Measurements from ENCODE around the gene RPL22L1. TPM values are rescaled to one million over a fixed set of nuclear protein-coding genes. Genes with fewer than 3 reads are reported as not detected.

The RPL22L1 gene
- polyA plus RNA-seq = 10 to 100 TPM; 13.4 to 47.6 (median 39.0) TPM

- peak; percentile 95 to 96 (median 96) for DNase-seq
- H3K27me3 Mint-ChIP-seq (ENCODE audit: low read depth in 3 of 3) = peaks cover 9 to 18% (median 13%) of the 10 kb centered on the region in 3 donors
- peak within 1 kb of the TSS; percentile 90 to 97 (median 94) for H3K4me3 Mint-ChIP-seq
- peaks cover 26 to 40% of the 10 kb centered on the region in 2 donors for H3K4me1 Mint-ChIP-seq
- H3K36me3 Mint-ChIP-seq = peaks cover 12 to 25% (median 19%) of the 10 kb centered on the region in 3 donors
- peak within 1 kb of the TSS; percentile 96 to 98 (median 97) for H3K27ac Mint-ChIP-seq
- H3K9me3 Mint-ChIP-seq = no peaks in the 10 kb centered on the region
Measured at GRCh38 chr3:170869645-170870593, at the start of gene RPL22L1. TSS of gene RPL22L1 (minus strand) at chr3:170870195. CDS start at chr3:170870167, 28 bp downstream.

- H3K4me1 Mint-ChIP-seq = no peaks in the 10 kb centered on the region
- no peak overlapping the region for H3K4me3 Mint-ChIP-seq
- peaks cover 0 to 7% (median 0%) of the 10 kb centered on the region in 3 donors for H3K36me3 Mint-ChIP-seq
- H3K27ac Mint-ChIP-seq = no peak overlapping the region
- peaks cover 1 to 15% (median 1%) of the 10 kb centered on the region in 3 donors for H3K27me3 Mint-ChIP-seq (ENCODE audit: low read depth in 3 of 3)
- no peak for DNase-seq
- peaks cover 2 to 19% (median 14%) of the 10 kb centered on the region in 6 donors for H3K9me3 Mint-ChIP-seq
Measured at GRCh38 chr3:170918715-170919114, 48.7 kb upstream of the RPL22L1 start.

DNA sequence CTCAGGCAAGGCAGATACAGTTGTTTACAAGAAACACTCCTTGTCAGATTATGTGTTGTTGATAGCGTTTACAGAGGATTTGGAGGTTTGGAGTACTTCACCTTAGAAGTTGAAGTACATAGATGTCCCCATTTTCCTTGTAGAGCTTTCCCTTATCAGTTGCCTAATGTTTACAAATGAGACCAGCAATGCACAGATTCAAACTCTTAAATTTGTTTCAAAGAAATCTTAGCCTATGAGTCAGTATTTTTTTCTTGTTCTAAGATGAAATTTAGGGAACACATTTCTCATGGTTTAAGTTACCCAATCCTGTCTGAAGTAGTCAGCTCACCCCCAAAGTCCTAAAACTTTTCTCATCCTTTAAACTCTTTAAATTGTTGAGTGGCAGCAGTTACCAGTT lies 44.7 kb upstream of the RPL22L1 start:
- Mint-ChIP-seq H3K27ac (no peak overlapping the region), H3K36me3 (peaks cover 0 to 7% (median 0%) of the 10 kb centered on the region in 3 donors), H3K4me1 (no peaks in the 10 kb centered on the region), H3K9me3 (peaks cover 0 to 19% (median 10%) of the 10 kb centered on the region in 6 donors), H3K4me3 (no peak overlapping the region), H3K27me3 (ENCODE audit: low read depth in 3 of 3) (peaks cover 1 to 3% (median 1%) of the 10 kb centered on the region in 3 donors)
- DNase-seq = no peak

DNA sequence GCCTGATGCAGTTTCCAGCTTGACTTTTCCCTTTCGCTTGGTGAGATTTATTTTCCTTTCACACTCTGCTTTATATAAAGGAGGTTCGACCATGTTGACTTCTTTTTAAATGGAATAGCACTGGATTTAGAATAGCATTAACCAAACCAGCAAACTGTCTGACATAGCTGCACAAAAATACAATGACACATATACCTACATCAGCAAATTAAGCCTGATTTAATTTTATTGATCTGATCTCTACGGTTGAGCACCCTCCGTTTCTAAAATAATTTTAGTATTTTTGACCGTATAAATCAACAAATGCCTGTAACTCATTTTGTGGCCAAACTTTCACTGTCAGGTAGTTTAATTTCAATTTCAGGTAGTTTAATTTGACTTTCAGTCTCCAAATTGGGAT lies 44.2 kb upstream of the RPL22L1 start:
- Mint-ChIP-seq H3K36me3 (peaks cover 0 to 7% (median 0%) of the 10 kb centered on the region in 3 donors), H3K27ac (no peak overlapping the region), H3K27me3 (ENCODE audit: low read depth in 3 of 3) (peaks cover 0 to 7% (median 1%) of the 10 kb centered on the region in 3 donors), H3K4me3 (no peak overlapping the region), H3K4me1 (peaks cover 4% of the 10 kb centered on the region in 2 donors), H3K9me3 (peaks cover 0 to 24% (median 12%) of the 10 kb centered on the region in 6 donors)
- DNase-seq = no peak

- Mint-ChIP-seq H3K4me1 (peaks cover 22 to 23% of the 10 kb centered on the region in 2 donors), H3K27me3 (ENCODE audit: low read depth in 3 of 3) (peaks cover 5 to 11% (median 7%) of the 10 kb centered on the region in 3 donors), H3K4me3 (no peak overlapping the region), H3K27ac (peak overlapping the region in 1 of 6 donors; percentile 66), H3K36me3 (no peaks in the 10 kb centered on the region), H3K9me3 (peaks cover 2 to 14% (median 5%) of the 10 kb centered on the region in 6 donors)
- DNase-seq = no peak
Measured at GRCh38 chr3:170911051-170911450, 41.1 kb upstream of the RPL22L1 start.

DNA sequence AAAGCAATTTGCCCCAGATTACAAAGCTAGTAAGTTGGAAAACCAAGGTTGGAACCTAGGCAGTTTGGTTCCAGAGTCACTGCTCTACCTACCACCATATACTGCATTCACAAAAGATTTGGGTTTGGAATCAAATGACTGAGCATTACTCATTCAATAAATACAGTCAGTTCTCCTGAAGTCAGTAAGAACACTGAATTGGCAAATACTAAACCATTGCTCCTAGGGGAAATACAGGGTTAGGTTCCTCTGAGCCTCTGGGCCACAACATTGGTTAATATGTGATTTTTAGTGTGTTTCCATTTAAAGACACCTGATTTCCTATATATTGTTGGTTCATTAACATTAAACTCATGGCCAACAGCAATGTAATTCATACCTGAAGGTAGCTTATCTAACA lies 40.5 kb upstream of the RPL22L1 start:
- H3K4me1 Mint-ChIP-seq = peaks cover 27% of the 10 kb centered on the region in 2 donors
- H3K36me3 Mint-ChIP-seq = peaks cover 0 to 3% (median 0%) of the 10 kb centered on the region in 3 donors
- no peak for DNase-seq
- H3K27ac Mint-ChIP-seq = peak overlapping the region in 4 of 6 donors; percentile 13 to 66 (median 32)
- H3K27me3 Mint-ChIP-seq (ENCODE audit: low read depth in 3 of 3) = peaks cover 7 to 11% (median 7%) of the 10 kb centered on the region in 3 donors
- H3K9me3 Mint-ChIP-seq = peaks cover 2 to 14% (median 5%) of the 10 kb centered on the region in 6 donors
- no peak overlapping the region for H3K4me3 Mint-ChIP-seq

- peak in 2 of 3 donors; percentile 6 for DNase-seq
- peaks cover 29% of the 10 kb centered on the region in 2 donors for H3K4me1 Mint-ChIP-seq
- peaks cover 2 to 14% (median 5%) of the 10 kb centered on the region in 6 donors for H3K9me3 Mint-ChIP-seq
- H3K27me3 Mint-ChIP-seq (ENCODE audit: low read depth in 3 of 3) = peaks cover 7 to 11% (median 7%) of the 10 kb centered on the region in 3 donors
- H3K4me3 Mint-ChIP-seq = peak overlapping the region; percentile 40 to 98 (median 94)
- peak overlapping the region; percentile 41 to 98 (median 93) for H3K27ac Mint-ChIP-seq
- H3K36me3 Mint-ChIP-seq = peaks cover 0 to 6% (median 0%) of the 10 kb centered on the region in 3 donors
Measured at GRCh38 chr3:170909129-170909903, 39.3 kb upstream of the RPL22L1 start.

DNA sequence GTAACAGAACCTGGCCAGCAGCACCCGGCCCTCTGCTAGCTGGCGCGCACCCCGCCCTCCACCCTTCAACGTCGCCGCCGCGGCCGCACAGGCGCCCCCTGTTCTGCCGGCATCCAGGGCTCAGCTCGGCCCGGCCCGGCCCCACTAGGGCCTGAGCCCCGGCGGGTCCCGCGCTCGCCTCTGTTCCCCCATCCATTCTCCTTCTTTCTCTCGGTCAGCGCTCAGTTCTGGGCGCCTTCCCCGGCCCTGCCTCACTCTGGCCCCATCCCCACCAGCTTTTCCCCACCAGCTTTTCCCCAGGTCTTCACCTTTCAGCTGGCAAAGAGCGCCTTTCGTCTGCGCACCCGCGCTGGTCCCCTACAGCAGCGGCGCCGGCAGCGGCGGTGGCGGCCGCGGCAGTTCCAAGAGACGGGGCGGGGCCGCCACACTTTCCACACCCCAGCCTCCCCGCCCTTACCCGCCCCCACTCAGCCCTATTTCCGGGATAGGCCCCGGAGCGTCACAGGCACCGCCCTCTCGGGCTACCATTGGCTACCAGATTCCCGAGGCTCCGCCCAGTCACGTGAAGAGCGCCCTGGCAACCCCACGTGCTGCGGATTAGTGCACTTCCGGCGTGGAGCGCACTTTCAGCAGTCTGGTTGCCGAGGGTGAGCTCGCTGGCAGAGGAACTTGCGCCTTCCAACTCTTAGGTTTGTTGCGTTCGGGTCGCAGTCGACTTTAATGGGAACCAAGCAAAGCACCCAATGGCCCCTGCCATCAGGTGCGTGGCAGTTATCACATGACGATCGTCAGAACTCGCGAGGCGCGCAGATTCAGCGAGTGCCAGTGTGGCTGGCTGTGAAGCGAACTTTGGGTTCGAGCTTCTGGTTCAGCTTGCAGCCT lies 38.5 kb upstream of the RPL22L1 start, which contains the start of gene EIF5A2:
EIF5A2 (minus strand) TSS at position 403 of the 882 bp plus-strand sequence. CDS start 831 bp downstream, outside the sequence.
- H3K9me3 Mint-ChIP-seq = peaks cover 2 to 14% (median 5%) of the 10 kb centered on the region in 6 donors
- peak within 1 kb of the TSS; percentile 93 to 98 (median 95) for H3K4me3 Mint-ChIP-seq
- H3K4me1 Mint-ChIP-seq = peaks cover 29% of the 10 kb centered on the region in 2 donors
- H3K27me3 Mint-ChIP-seq (ENCODE audit: low read depth in 3 of 3) = peaks cover 7 to 11% (median 7%) of the 10 kb centered on the region in 3 donors
- H3K36me3 Mint-ChIP-seq = peaks cover 0 to 6% (median under 1%) of the 10 kb centered on the region in 3 donors
- H3K27ac Mint-ChIP-seq = peak within 1 kb of the TSS; percentile 92 to 98 (median 96)
- DNase-seq = peak; percentile 91 to 94 (median 93)

GRCh38 chr3:170907637-170908234 lies 37.7 kb upstream of the RPL22L1 start:
- H3K4me1 Mint-ChIP-seq = peaks cover 29% of the 10 kb centered on the region in 2 donors
- H3K4me3 Mint-ChIP-seq = peak overlapping the region; percentile 93 to 98 (median 95)
- H3K9me3 Mint-ChIP-seq = peaks cover 2 to 14% (median 5%) of the 10 kb centered on the region in 6 donors
- H3K27ac Mint-ChIP-seq = peak overlapping the region; percentile 44 to 92 (median 74)
- H3K36me3 Mint-ChIP-seq = peaks cover 5 to 14% (median 8%) of the 10 kb centered on the region in 3 donors
- DNase-seq = peak in 1 of 3 donors; percentile 4
- peaks cover 7 to 11% (median 7%) of the 10 kb centered on the region in 3 donors for H3K27me3 Mint-ChIP-seq (ENCODE audit: low read depth in 3 of 3)

DNA sequence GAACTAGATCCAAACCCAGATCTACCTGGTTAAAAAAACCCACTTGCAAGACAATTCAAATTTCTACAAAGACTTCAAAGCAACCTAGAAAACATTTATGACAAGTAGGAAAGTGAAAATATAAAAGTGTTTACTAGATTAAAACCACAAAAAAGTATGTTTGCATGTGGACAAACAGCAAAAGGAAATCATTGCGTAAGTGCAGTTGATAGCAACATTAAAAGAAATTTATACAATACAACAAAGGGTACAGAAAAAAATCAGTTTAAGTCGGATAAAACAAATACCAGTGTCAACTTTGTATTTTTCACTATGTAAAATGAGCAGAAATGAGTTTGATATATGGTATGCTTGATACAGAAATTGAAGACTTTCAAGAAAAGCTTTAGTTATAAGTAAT lies 35.9 kb upstream of the RPL22L1 start:
- DNase-seq = no peak
- H3K36me3 Mint-ChIP-seq = peaks cover 15 to 26% (median 17%) of the 10 kb centered on the region in 3 donors
- H3K4me3 Mint-ChIP-seq = peak overlapping the region in 3 of 5 donors; percentile 6 to 29 (median 8)
- H3K9me3 Mint-ChIP-seq = peaks cover 2 to 14% (median 5%) of the 10 kb centered on the region in 6 donors
- H3K4me1 Mint-ChIP-seq = peaks cover 29% of the 10 kb centered on the region in 2 donors
- no peak overlapping the region for H3K27ac Mint-ChIP-seq
- peaks cover 7 to 11% (median 7%) of the 10 kb centered on the region in 3 donors for H3K27me3 Mint-ChIP-seq (ENCODE audit: low read depth in 3 of 3)

- no peaks in the 10 kb centered on the region for H3K9me3 Mint-ChIP-seq
- H3K4me3 Mint-ChIP-seq = no peak overlapping the region
- no peak for DNase-seq
- H3K36me3 Mint-ChIP-seq = peaks cover 21 to 40% (median 23%) of the 10 kb centered on the region in 3 donors
- H3K27ac Mint-ChIP-seq = no peak overlapping the region
- peaks cover 0 to 2% (median 2%) of the 10 kb centered on the region in 3 donors for H3K27me3 Mint-ChIP-seq (ENCODE audit: low read depth in 3 of 3)
- peaks cover 20 to 25% of the 10 kb centered on the region in 2 donors for H3K4me1 Mint-ChIP-seq
Measured at GRCh38 chr3:170903123-170903522, 33.1 kb upstream of the RPL22L1 start.

- peaks cover 30 to 55% (median 34%) of the 10 kb centered on the region in 3 donors for H3K36me3 Mint-ChIP-seq
- no peaks in the 10 kb centered on the region for H3K4me1 Mint-ChIP-seq
- H3K9me3 Mint-ChIP-seq = no peaks in the 10 kb centered on the region
- no peak overlapping the region for H3K27ac Mint-ChIP-seq
- DNase-seq = no peak
- no peak overlapping the region for H3K4me3 Mint-ChIP-seq
- H3K27me3 Mint-ChIP-seq (ENCODE audit: low read depth in 3 of 3) = no peaks in the 10 kb centered on the region
Measured at GRCh38 chr3:170899455-170899854, 29.5 kb upstream of the RPL22L1 start.
